SK-N-SH (cell line): ENCODE measurements around the gene ACO1. TPM values are rescaled to one million over a fixed set of nuclear protein-coding genes. Genes with fewer than 3 reads are reported as not detected.

Source experiments
- CTCF ChIA-PET: fragments of 300-600, 350-600 bp; formaldehyde crosslinking; extraction: SDS; loops from one replicate; lab custom pipeline; 2021; lab: Yijun Ruan, JAX
- POLR2A ChIA-PET: fragments of 350-600 bp; sonication (Branson Sonifier 250); formaldehyde crosslinking; extraction: SDS; loops from one replicate; lab custom pipeline; 2020; ENCODE audit warnings: antibody characterized with exemption, inconsistent platforms; lab: Yijun Ruan, JAX
- DNase-seq: peaks from one replicate; pipeline ENCODE4 v3.0.0; 2012
- H2AFZ ChIP-seq: fragments of 200-600 bp; sonication (generic); 2 replicates; pipeline ENCODE4 v1.8.1; 2016; ENCODE audit warnings: antibody characterized with exemption, mild to moderate bottlenecking, low read depth
- H3F3A ChIP-seq: fragments of 200-600 bp; sonication (generic); replicated peaks from 2 replicates; pipeline ENCODE3; 2016; ENCODE audit warnings: antibody characterized with exemption, mild to moderate bottlenecking; ENCODE audit not compliant: insufficient read depth
- H3K27ac ChIP-seq, 2 experiments: fragments of 200-500 bp in 1 of 2; fragments of 200-600 bp in 1 of 2; sonication (Bioruptor generic) in 1 of 2; sonication (generic), shearing (Covaris generic) in 1 of 2; 2 replicates each; pipeline versions ENCODE4 v1.5.1 to v1.6.1; 2014 to 2016; ENCODE audit warnings: low read depth in 2 of 2, inconsistent platforms in 1 of 2, low read length in 1 of 2, mild to moderate bottlenecking in 1 of 2, mixed read lengths in 1 of 2
- H3K27me3 ChIP-seq: fragments of 200-600 bp; sonication (generic), shearing (Covaris generic); 2 replicates; pipeline ENCODE4 v1.6.1; 2016; ENCODE audit warnings: mixed run types; ENCODE audit not compliant: insufficient read depth
- H3K36me3 ChIP-seq, 2 experiments: fragments of 200-500 bp in 1 of 2; fragments of 200-600 bp in 1 of 2; sonication (Bioruptor generic) in 1 of 2; sonication (generic) in 1 of 2; replicated peaks in 1 of 2; 2 replicates each; pipeline versions ENCODE3 to v1.5.1; 2014 to 2016; ENCODE audit warnings: low read length in 1 of 2, mild to moderate bottlenecking in 1 of 2; ENCODE audit not compliant: insufficient read depth in 2 of 2, control insufficient read depth in 1 of 2
- H3K4me1 ChIP-seq, 2 experiments: fragments of 200-500 bp in 1 of 2; fragments of 200-600 bp in 1 of 2; sonication (Bioruptor generic) in 1 of 2; sonication (generic), shearing (Covaris generic) in 1 of 2; 2 replicates each; pipeline versions ENCODE4 v1.5.1 to v1.6.1; 2014 to 2016; ENCODE audit warnings: low read depth in 1 of 2, low read length in 1 of 2, mixed run types in 1 of 2; ENCODE audit not compliant: insufficient read depth in 2 of 2, control insufficient read depth in 1 of 2
- H3K4me2 ChIP-seq: fragments of 200-600 bp; sonication (generic), shearing (Covaris generic); 2 replicates; pipeline ENCODE4 v1.6.1; 2017; ENCODE audit warnings: mixed run types
- H3K4me3 ChIP-seq, 2 experiments: fragments of 200-500 bp in 1 of 2; fragments of 200-600 bp in 1 of 2; sonication (Bioruptor generic) in 1 of 2; sonication (generic), shearing (Covaris generic) in 1 of 2; 2 replicates each; pipeline versions ENCODE4 v1.5.1 to v1.8.1; 2014 to 2016; ENCODE audit warnings: low read depth in 2 of 2, inconsistent platforms in 1 of 2, low read length in 1 of 2, mild to moderate bottlenecking in 1 of 2, mixed read lengths in 1 of 2, moderate library complexity in 1 of 2
- H3K79me2 ChIP-seq: fragments of 200-600 bp; sonication (generic); 2 replicates; pipeline ENCODE4 v1.8.1; 2017; ENCODE audit warnings: mild to moderate bottlenecking; ENCODE audit not compliant: insufficient read depth
- H3K9ac ChIP-seq: fragments of 200-600 bp; sonication (generic); 2 replicates; pipeline ENCODE4 v1.6.1; 2017; ENCODE audit warnings: mixed run types
- H3K9me2 ChIP-seq: fragments of 200-600 bp; sonication (generic); 2 replicates; pipeline ENCODE4 v1.6.1; 2017; ENCODE audit warnings: mixed run types
- H3K9me3 ChIP-seq: fragments of 200-600 bp; sonication (generic); 2 replicates; pipeline ENCODE4 v1.6.1; 2017; ENCODE audit warnings: mixed run types, mild to moderate bottlenecking, moderate library complexity
- H4K20me1 ChIP-seq: fragments of 200-600 bp; sonication (generic); 2 replicates; pipeline ENCODE4 v1.6.1; 2017; ENCODE audit warnings: mild to moderate bottlenecking, mixed run types; ENCODE audit not compliant: insufficient read depth
- EP300 ChIP-seq, 2 experiments: IDR thresholded peaks; 2 replicates each; pipeline versions ENCODE4 v1.4.0 to v1.6.1; 2012; ENCODE audit warnings: borderline replicate concordance in 1 of 2, low read depth in 1 of 2, low read length in 1 of 2
- EZH2phosphoT487 ChIP-seq: fragments of 200-600 bp; sonication (generic); IDR thresholded peaks from 2 replicates; pipeline ENCODE4 v1.6.1; 2017; ENCODE audit warnings: low read depth, mixed run types, mild to moderate bottlenecking, antibody characterized with exemption, moderate library complexity, borderline replicate concordance
- FOSL2 ChIP-seq: IDR thresholded peaks from 2 replicates; pipeline ENCODE4 v1.4.0; 2012; ENCODE audit warnings: low read depth, mild to moderate bottlenecking, moderate library complexity, borderline replicate concordance
- FOXJ3 ChIP-seq: sonication (generic); formaldehyde crosslinking; IDR thresholded peaks from 2 replicates; pipeline ENCODE4 v1.5.1; 2020; ENCODE audit warnings: mild to moderate bottlenecking, missing genetic modification reagents
- GABPA ChIP-seq: IDR thresholded peaks from 2 replicates; pipeline ENCODE4 v1.4.0; 2012; ENCODE audit warnings: low read depth, mild to moderate bottlenecking
- GATA2 ChIP-seq: sonication (generic); formaldehyde crosslinking; IDR thresholded peaks from 2 replicates; pipeline ENCODE4 v1.5.0; 2020; ENCODE audit warnings: mild to moderate bottlenecking, missing genetic modification reagents
- JUND ChIP-seq: IDR thresholded peaks from 2 replicates; pipeline ENCODE4 v1.4.0; 2012
- MAX ChIP-seq: IDR thresholded peaks from 2 replicates; pipeline ENCODE4 v1.4.0; 2012; ENCODE audit warnings: low read depth
- NFIC ChIP-seq: IDR thresholded peaks from 2 replicates; pipeline ENCODE4 v1.4.0; 2012; ENCODE audit warnings: borderline replicate concordance
- PBX3 ChIP-seq: IDR thresholded peaks from 2 replicates; pipeline ENCODE4; 2012
- RAD21 ChIP-seq: IDR thresholded peaks from 2 replicates; pipeline ENCODE4 v1.6.1; 2012; ENCODE audit warnings: mild to moderate bottlenecking, low read length
- RCOR1 ChIP-seq: fragments of 150-350 bp; IDR thresholded peaks from 2 replicates; pipeline ENCODE4 v1.6.1; 2017; ENCODE audit warnings: antibody characterized with exemption, low read length
- REST ChIP-seq: IDR thresholded peaks from 2 replicates; pipeline ENCODE4 v1.6.1; 2012; ENCODE audit warnings: mild to moderate bottlenecking, low read depth, low read length, moderate library complexity
- USF1 ChIP-seq: IDR thresholded peaks from 2 replicates; pipeline ENCODE4 v1.4.0; 2012; ENCODE audit warnings: low read depth, borderline replicate concordance
- WGBS: methylation state at CpG from one replicate; pipeline ENCODE4 v1.1.6; 2017; ENCODE audit warnings: low lambda C conversion rate; 5-methylcytosine and 5-hydroxymethylcytosine counted together
- polyA plus RNA-seq, 3 experiments: library from polyadenylated mRNA; depleted of rRNA; stranded (reverse); fragments of >200 nt; gene quantifications; 2 replicates each; pipeline ENCODE4 v1.2.3, GENCODE V29; 2012

Gene ACO1
- polyA plus RNA-seq, 1 of the 3 experiments (the other 2 are of a cell fraction), result 25.4 TPM

- no peak for DNase-seq
- Histone ChIP-seq H3K27ac (no peak overlapping the region), H3K9me2 (no peaks in the 10 kb centered on the region), H3K9me3 (no peaks in the 10 kb centered on the region; the same call in 1 of the 2 replicates), H3F3A (no peaks in the 10 kb centered on the region), H3K4me3 (no peak overlapping the region), H3K4me2 (no peak overlapping the region), H2AFZ (no peak overlapping the region), H3K4me1 (peaks cover 0 to 4% of the 10 kb centered on the region in 2 experiments; a peak in 1 of 4 replicates), H3K79me2 (no peaks in the 10 kb centered on the region), H4K20me1 (no peaks in the 10 kb centered on the region), H3K36me3 (no peaks in the 10 kb centered on the region), H3K9ac (no peak overlapping the region), H3K27me3 (no peaks in the 10 kb centered on the region)
- 27% methylated on average over 5 of the region's 5 CpGs for WGBS
- POLR2A ChIA-PET, result no interaction called here
- CTCF ChIA-PET, result interaction anchor here (0.6 to 4.8 kb wide), 4 partner anchors 10 to 38 kb away, joined by 3 to 29 read pairs (median 7); no protein-coding TSS in a partner anchor
- TF ChIP-seq GABPA (no peak), NFIC (no peak), FOXJ3 (no peak), USF1 (no peak), REST (no peak), RCOR1 (no peak), RAD21 (no peak), PBX3 (no peak), GATA2 (CRISPR knock-in tag) (no peak), EZH2phosphoT487 (no peak), MAX (no peak), JUND (no peak), FOSL2 (no peak), EP300 (IDR thresholded peaks at IDR 0.05; ENCODE audit: borderline replicate concordance in 1 of 2, low read depth in 1 of 2, low read length in 1 of 2) (no peak)
These were observed 44.1 kb upstream of the ACO1 start for GRCh38 chr9:32340361-32340760.
